Measurements from ENCODE around the gene CS.

Gene CS

GRCh38 chr12:56243731-56244181 is 56.4 kb downstream of the CS start:
- DNase-seq = no peak

DNA sequence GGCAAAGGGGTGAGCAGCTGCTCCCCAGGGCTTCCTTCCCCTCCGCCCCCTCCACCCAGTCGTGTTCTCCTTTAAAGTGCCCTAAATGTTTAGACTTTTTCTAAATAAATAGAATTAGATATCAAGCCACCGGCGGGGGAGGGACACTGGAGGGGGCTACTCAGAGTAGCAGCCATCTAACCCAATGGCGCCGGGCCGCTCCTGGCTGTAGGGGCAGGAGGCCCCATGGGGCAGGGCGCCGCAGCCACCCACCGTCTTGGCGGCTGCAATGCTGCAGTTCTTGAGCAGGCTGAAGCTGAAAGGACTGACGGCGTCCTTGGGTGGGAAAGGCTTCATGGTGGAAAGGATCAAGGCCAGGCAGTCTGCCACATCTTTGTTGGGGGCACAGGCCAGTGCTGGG is 57.1 kb downstream of the CS start:
- no peak for DNase-seq

GRCh38 chr12:56241424-56242303 is 58.5 kb downstream of the CS start:
- DNase-seq = no peak

GRCh38 chr12:56237552-56237951 is 62.6 kb downstream of the CS start:
- no peak for DNase-seq

DNA sequence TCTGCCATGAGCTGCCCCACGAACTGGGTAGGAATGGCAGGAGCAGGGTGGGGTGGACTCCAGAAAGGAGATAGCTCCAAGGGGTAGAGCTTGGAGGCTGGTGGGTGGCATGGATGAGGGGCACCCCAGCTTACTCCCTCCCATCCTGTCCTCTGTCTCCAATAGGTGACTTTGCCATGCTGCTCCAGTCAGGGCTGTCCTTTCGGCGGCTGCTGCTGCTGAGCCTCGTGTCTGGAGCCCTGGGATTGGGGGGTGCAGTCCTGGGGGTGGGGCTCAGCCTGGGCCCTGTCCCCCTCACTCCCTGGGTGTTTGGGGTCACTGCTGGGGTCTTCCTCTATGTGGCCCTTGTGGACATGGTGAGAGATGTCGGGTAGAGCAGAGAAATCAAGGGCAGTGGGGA is 63.1 kb downstream of the CS start:
- DNase-seq = no peak

- no peak for DNase-seq
Observed at GRCh38 chr12:56236091-56236490, 64.0 kb downstream of the CS start.

DNA sequence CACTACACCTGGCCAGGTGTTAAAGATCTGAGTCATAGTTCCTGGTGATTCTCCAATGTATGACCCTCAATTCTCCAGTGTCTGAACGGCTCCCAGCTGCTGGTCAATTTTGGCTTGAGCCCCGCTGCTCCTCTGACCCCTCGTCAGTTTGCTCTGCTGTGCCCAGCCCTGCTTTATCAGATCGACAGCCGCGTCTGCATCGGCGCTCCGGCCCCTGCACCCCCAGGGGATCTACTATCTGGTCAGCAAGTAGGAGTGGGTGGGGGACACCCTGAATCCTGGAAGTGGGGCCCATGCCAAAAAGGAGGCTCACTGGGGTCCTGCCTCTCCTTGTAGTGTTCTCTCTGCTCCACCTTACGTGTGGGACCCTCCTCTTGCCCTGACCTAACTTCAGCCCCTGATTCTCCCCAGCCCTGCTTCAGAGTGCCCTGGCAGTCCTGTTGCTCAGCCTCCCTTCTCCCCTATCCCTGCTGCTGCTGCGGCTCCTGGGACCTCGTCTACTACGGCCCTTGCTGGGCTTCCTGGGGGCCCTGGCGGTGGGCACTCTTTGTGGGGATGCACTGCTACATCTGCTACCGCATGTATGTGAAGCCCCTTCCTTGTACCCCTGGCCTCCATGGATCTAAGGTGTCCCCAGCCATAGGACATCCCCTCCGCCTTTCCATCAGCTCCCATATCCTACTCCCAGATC is 65.2 kb downstream of the CS start:
- no peak for DNase-seq

- DNase-seq = no peak
Observed at GRCh38 chr12:56231184-56231582, 68.9 kb downstream of the CS start.

DNA sequence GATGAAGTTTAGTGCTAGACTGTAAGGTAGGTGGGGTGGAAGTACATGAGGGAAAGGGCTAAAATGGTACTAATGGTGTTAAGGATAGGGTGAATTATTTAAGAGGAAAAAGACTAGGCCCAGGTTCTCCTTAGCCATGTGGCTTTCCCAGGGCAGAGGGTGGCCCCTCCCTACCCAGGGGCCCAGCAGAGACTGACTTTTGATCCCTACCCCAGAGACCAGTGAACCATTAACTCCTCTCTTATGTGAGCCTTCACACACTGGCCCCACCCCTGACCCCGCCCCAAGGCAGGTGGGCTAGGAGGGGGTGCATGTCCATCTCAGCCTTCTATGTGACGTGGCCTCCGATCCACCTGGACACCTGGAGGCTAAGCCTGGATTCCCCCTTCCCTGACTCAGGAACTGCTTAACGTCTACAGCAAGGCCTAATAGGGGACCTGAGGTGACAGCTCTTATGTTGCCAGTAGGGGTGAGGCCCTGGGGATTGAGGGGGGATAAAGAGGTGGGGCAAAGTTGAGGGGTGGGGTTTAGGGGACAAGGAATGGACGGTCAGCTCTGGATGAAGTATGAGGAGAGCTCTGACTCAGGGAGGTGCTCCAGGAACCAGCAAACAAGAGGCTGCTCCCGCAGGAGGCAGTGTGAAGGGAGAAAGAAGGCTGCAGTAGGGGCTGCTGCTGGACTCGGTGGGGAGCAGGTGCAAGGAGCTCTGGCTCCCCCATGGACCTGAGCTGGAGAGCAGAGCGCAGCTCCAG is 69.5 kb downstream of the CS start:
- DNase-seq = no peak

GRCh38 chr12:56229916-56230431 is 70.2 kb downstream of the CS start, which contains the start of gene SLC39A5:
Gene SLC39A5 (plus strand): TSS chr12:56230051. CDS start chr12:56231275, 1,224 bp downstream.
- no peak for DNase-seq

- no peak for DNase-seq
Observed at GRCh38 chr12:56229082-56229481, 71.0 kb downstream of the CS start.

DNA sequence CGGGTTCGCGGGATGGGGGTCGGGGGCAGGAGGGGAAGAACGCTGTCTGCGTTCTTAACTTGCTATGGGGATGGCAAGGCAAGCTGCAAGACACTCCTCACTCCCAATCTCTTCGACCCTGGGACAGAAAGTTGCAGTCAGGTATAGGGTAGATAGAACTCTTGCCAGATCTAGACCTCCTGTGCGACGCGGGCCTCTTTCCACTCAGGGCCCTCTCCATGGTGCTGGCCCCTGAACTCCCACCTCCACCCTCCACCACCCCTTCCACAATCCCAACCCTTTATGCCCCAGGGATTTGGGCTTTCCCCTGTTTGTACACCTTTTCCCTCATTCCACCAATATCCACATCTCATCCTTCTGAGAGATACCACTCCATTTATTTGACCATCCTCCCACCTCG is 75.2 kb downstream of the CS start:
- DNase-seq = no peak

GRCh38 chr12:56224102-56224701 is 75.9 kb downstream of the CS start, which contains the start of gene NABP2:
Gene NABP2 (plus strand): TSS chr12:56224342. CDS start chr12:56224857, 515 bp downstream.
- peak; percentile 94 for DNase-seq

DNA sequence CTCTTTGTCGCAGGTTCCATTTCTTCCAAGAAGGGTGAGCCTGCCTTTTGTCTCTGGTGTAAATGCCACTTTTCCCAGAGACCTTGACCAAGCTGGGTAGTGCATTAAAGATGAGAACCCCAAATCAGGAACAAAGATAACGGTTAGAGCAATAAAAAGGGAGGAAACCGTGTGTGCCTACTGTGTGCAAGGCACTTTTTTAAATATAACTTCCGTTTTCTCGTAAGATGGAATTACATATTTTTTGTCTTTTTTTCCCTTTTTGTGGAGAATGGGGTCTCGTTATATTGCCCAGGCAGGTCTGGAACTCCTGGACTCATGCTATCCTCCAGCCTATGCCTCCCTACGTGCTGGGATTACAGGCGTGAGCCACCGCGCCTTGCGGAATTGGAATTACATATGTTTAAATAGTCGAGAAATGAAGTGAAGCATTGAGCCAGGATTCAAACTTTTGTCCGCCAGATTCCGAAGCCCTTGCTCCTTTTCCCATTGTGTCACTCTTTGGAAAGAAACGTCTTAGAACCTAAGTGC is 76.5 kb downstream of the CS start:
- DNase-seq = peak; percentile 6

GRCh38 chr12:56222531-56222895 is 77.6 kb downstream of the CS start:
- DNase-seq = no peak

GRCh38 chr12:56221757-56222530 is 78.2 kb downstream of the CS start, which contains the start of gene RNF41:
Gene RNF41 (minus strand): TSS chr12:56221922. CDS start chr12:56214047, 7,875 bp downstream.
- peak; percentile 94 for DNase-seq
